Fibroblast of lung (primary cell): ENCODE data around the gene ACSS3. TPM values are rescaled to one million over a fixed set of nuclear protein-coding genes. Genes with fewer than 3 reads are reported as not detected.

ENCODE experiments used
- DNase-seq, 2 donors: peaks; one replicate each; pipeline versions ENCODE4 v3.0.0 to v3.0.0-alpha.2; 2010; ENCODE audit warnings: low read depth in 2 of 2
- H2AFZ ChIP-seq: 2 replicates; pipeline ENCODE4 v1.5.1; 2012; ENCODE audit warnings: low read length, control low read depth, inconsistent platforms
- H3K27ac ChIP-seq: 2 replicates; pipeline ENCODE4 v1.5.1; 2011; ENCODE audit warnings: low read length, control low read depth; ENCODE audit not compliant: insufficient read depth
- H3K27me3 ChIP-seq: 2 replicates; pipeline ENCODE4 v1.5.1; 2011; ENCODE audit warnings: mild to moderate bottlenecking, low read length; ENCODE audit not compliant: control insufficient read depth, insufficient read depth
- H3K36me3 ChIP-seq: 2 replicates; pipeline ENCODE4 v1.5.1; 2011; ENCODE audit warnings: low read length; ENCODE audit not compliant: control insufficient read depth, insufficient read depth
- H3K4me1 ChIP-seq: 2 replicates; pipeline ENCODE4 v1.5.1; 2011; ENCODE audit warnings: low read length; ENCODE audit not compliant: control insufficient read depth, insufficient read depth; ENCODE audit errors: extremely low read depth
- H3K4me2 ChIP-seq: 2 replicates; pipeline ENCODE4 v1.5.1; 2011; ENCODE audit warnings: low read length, control low read depth; ENCODE audit not compliant: insufficient read depth; ENCODE audit errors: extremely low read depth
- H3K4me3 ChIP-seq, 4 experiments: fragments of 200-600 bp in 1 of 4; sonication (generic) in 1 of 4; replicated peaks in 1 of 4; 2 replicates each; pipeline ENCODE4 v1.5.1; 2011 to 2016; ENCODE audit warnings: low read length in 4 of 4, low read depth in 3 of 4, mild to moderate bottlenecking in 3 of 4, control low read depth in 2 of 4, inconsistent platforms in 1 of 4, mixed read lengths in 1 of 4; ENCODE audit not compliant: insufficient read depth in 1 of 4; ENCODE audit errors: control extremely low read depth in 1 of 4
- H3K79me2 ChIP-seq: 2 replicates; pipeline ENCODE4 v1.5.1; 2012; ENCODE audit warnings: mild to moderate bottlenecking, low read length, inconsistent platforms; ENCODE audit not compliant: control insufficient read depth, insufficient read depth
- H3K9ac ChIP-seq: 2 replicates; pipeline ENCODE4 v1.5.1; 2011; ENCODE audit warnings: mild to moderate bottlenecking, low read length, control low read depth; ENCODE audit not compliant: insufficient read depth
- H3K9me3 ChIP-seq: 2 replicates; pipeline ENCODE4 v1.5.1; 2012; ENCODE audit warnings: low read depth, low read length; ENCODE audit not compliant: control insufficient read depth, insufficient read depth
- H4K20me1 ChIP-seq: 2 replicates; pipeline ENCODE4 v1.5.1; 2011; ENCODE audit warnings: low read length; ENCODE audit not compliant: control insufficient read depth, insufficient read depth; ENCODE audit errors: extremely low read depth
- EZH2 ChIP-seq: IDR thresholded peaks from 2 replicates; pipeline ENCODE4 v1.5.1; 2012; ENCODE audit warnings: low read length, control low read depth, mild to moderate bottlenecking; ENCODE audit errors: missing control alignments
- polyA plus RNA-seq, 2 donors: library from polyadenylated mRNA; depleted of rRNA in 1 of 2; stranded (reverse) in 1 of 2; unstranded in 1 of 2; fragments of >200 nt; gene quantifications; 2 replicates each; pipeline ENCODE4 v1.2.1, GENCODE V29; 2011 to 2012; ENCODE audit warnings: missing spikeins in 1 of 2
- total RNA-seq: library from RNA; depleted of rRNA; stranded (reverse); fragments of >200 nt; gene quantifications from 2 replicates; pipeline ENCODE4 v1.2.1, GENCODE V29; 2014
- TF ChIP-seq, protein P1 (sequence below), 2 donors: IDR thresholded peaks in 1 of 2; conservative IDR thresholded peaks in 1 of 2; 1 replicate in 1 of 2; 2 replicates in 1 of 2; pipeline ENCODE4 v1.5.1; 2011 to 2012; ENCODE audit warnings: low read length in 2 of 2, control low read depth in 1 of 2, inconsistent platforms in 1 of 2, low read depth in 1 of 2, mild to moderate bottlenecking in 1 of 2

ACSS3 gene
- total and polyA plus RNA-seq, 2 donors (not counting 1 experiment from before 2014, with no cell fraction given), result 10.3 to 47.4 TPM

DNA sequence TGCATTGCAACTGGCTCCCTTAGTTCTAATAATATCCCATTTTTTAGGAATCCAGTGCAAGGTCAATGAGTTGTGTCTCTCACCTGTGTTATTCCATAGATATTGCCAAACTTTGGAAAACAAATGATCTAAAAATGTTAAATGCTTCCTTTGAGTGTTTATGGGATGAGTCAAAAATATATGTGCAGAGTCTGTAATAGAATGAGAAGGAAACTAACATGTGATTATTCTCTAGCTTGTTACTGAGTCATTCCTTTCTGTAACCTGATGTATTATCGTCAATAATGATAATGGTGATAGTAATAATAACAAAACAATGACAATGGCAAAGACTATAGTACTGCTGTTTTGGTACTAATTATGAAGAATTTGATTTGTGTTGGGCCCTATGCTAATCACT, 11.5 kb downstream of the ACSS3 start:
- no peak for DNase-seq
- Histone ChIP-seq H3K79me2 (no peaks in the 10 kb centered on the region), H2AFZ (no peak overlapping the region), H3K4me3 (no peak overlapping the region), H3K4me2 (no peak overlapping the region), H3K4me1 (no peaks in the 10 kb centered on the region), H3K27ac (no peak overlapping the region), H4K20me1 (no peaks in the 10 kb centered on the region), H3K27me3 (no peaks in the 10 kb centered on the region), H3K9ac (no peak overlapping the region), H3K36me3 (no peaks in the 10 kb centered on the region), H3K9me3 (no peaks in the 10 kb centered on the region)
- TF ChIP-seq, protein P1, sequence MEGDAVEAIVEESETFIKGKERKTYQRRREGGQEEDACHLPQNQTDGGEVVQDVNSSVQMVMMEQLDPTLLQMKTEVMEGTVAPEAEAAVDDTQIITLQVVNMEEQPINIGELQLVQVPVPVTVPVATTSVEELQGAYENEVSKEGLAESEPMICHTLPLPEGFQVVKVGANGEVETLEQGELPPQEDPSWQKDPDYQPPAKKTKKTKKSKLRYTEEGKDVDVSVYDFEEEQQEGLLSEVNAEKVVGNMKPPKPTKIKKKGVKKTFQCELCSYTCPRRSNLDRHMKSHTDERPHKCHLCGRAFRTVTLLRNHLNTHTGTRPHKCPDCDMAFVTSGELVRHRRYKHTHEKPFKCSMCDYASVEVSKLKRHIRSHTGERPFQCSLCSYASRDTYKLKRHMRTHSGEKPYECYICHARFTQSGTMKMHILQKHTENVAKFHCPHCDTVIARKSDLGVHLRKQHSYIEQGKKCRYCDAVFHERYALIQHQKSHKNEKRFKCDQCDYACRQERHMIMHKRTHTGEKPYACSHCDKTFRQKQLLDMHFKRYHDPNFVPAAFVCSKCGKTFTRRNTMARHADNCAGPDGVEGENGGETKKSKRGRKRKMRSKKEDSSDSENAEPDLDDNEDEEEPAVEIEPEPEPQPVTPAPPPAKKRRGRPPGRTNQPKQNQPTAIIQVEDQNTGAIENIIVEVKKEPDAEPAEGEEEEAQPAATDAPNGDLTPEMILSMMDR (conservative IDR thresholded peaks at IDR 0.05 in 1 of 2, IDR thresholded peaks at IDR 0.05 in 1 of 2; ENCODE audit: low read depth in 1 of 2, low read length in 2 of 2), result no peak
- TF ChIP-seq EZH2, result no peak

- no peaks in the 10 kb centered on the region for H3K4me1 ChIP-seq
- TF ChIP-seq EZH2, result no peak
- TF ChIP-seq, protein P1 (conservative IDR thresholded peaks at IDR 0.05 in 1 of 2, IDR thresholded peaks at IDR 0.05 in 1 of 2; ENCODE audit: low read depth in 1 of 2, low read length in 2 of 2), result no peak
- no peaks in the 10 kb centered on the region for H3K27me3 ChIP-seq
- no peaks in the 10 kb centered on the region for H3K36me3 ChIP-seq
- no peaks in the 10 kb centered on the region for H3K9me3 ChIP-seq
- no peak overlapping the region for H2AFZ ChIP-seq
- H3K4me3 ChIP-seq, result no peak overlapping the region
- no peaks in the 10 kb centered on the region for H4K20me1 ChIP-seq
- no peak overlapping the region for H3K27ac ChIP-seq
- no peak for DNase-seq
- H3K4me2 ChIP-seq, result no peak overlapping the region
- no peaks in the 10 kb centered on the region for H3K79me2 ChIP-seq
- no peak overlapping the region for H3K9ac ChIP-seq
Measured at GRCh38 chr12:81092053-81092452, 14.2 kb downstream of the ACSS3 start.

- no peak for TF ChIP-seq EZH2
- TF ChIP-seq, protein P1 (conservative IDR thresholded peaks at IDR 0.05 in 1 of 2, IDR thresholded peaks at IDR 0.05 in 1 of 2; ENCODE audit: low read depth in 1 of 2, low read length in 2 of 2), result no peak
- H3K27me3 ChIP-seq, result no peaks in the 10 kb centered on the region
- H3K9ac ChIP-seq, result no peak overlapping the region
- no peak overlapping the region for H3K4me3 ChIP-seq
- H3K79me2 ChIP-seq, result no peaks in the 10 kb centered on the region
- no peak overlapping the region for H3K4me2 ChIP-seq
- no peak for DNase-seq
- no peak overlapping the region for H2AFZ ChIP-seq
- no peak overlapping the region for H3K27ac ChIP-seq
- H3K9me3 ChIP-seq, result no peaks in the 10 kb centered on the region
- H3K4me1 ChIP-seq, result no peaks in the 10 kb centered on the region
- no peaks in the 10 kb centered on the region for H3K36me3 ChIP-seq
- H4K20me1 ChIP-seq, result no peaks in the 10 kb centered on the region
Measured at GRCh38 chr12:81094718-81095360, 17.0 kb downstream of the ACSS3 start.
